Osteoblast (primary cell): ENCODE data around the gene RIT2. TPM values are rescaled to one million over a fixed set of nuclear protein-coding genes. Genes with fewer than 3 reads are reported as not detected.

Experiments used
- DNase-seq: peaks from one replicate; pipeline ENCODE4 v3.0.0; 2011; ENCODE audit warnings: low spot score, mixed read lengths; ENCODE audit not compliant: insufficient read length; ENCODE audit errors: missing footprints
- H2AFZ ChIP-seq: 2 replicates; pipeline ENCODE4 v1.6.0; 2011; ENCODE audit warnings: mild to moderate bottlenecking, low read length
- H3K27ac ChIP-seq: 2 replicates; pipeline ENCODE4 v1.5.1; 2011; ENCODE audit warnings: mild to moderate bottlenecking, low read depth, low read length, moderate library complexity
- H3K27me3 ChIP-seq: 2 replicates; pipeline ENCODE4 v1.6.0; 2012; ENCODE audit warnings: mild to moderate bottlenecking, control low read depth, inconsistent platforms, low read length, moderate library complexity; ENCODE audit not compliant: insufficient read depth
- H3K36me3 ChIP-seq: 2 replicates; pipeline ENCODE4 v1.5.1; 2011; ENCODE audit warnings: mild to moderate bottlenecking, low read length, control low read depth, moderate library complexity; ENCODE audit not compliant: insufficient read depth
- H3K4me1 ChIP-seq: 2 replicates; pipeline ENCODE4 v1.5.1; 2011; ENCODE audit warnings: mild to moderate bottlenecking, low read length, control low read depth, moderate library complexity; ENCODE audit not compliant: insufficient read depth
- H3K4me2 ChIP-seq: 2 replicates; pipeline ENCODE4 v1.6.0; 2011; ENCODE audit warnings: mild to moderate bottlenecking, low read length; ENCODE audit not compliant: insufficient read depth
- H3K4me3 ChIP-seq: fragments of 200-600 bp; sonication (generic); 3 replicates; pipeline ENCODE4 v1.5.1; 2012; ENCODE audit warnings: mild to moderate bottlenecking, low read length, inconsistent platforms; ENCODE audit not compliant: insufficient read depth
- H3K79me2 ChIP-seq: 2 replicates; pipeline ENCODE4 v1.6.0; 2012; ENCODE audit warnings: mild to moderate bottlenecking, low read length, control low read depth, inconsistent platforms; ENCODE audit not compliant: insufficient read depth
- H3K9me3 ChIP-seq: 2 replicates; pipeline ENCODE4 v1.5.1; 2011; ENCODE audit warnings: low read depth, low read length, control low read depth
- H4K20me1 ChIP-seq: 2 replicates; pipeline ENCODE4 v1.6.0; 2012; ENCODE audit warnings: mild to moderate bottlenecking, low read length, control low read depth; ENCODE audit not compliant: insufficient read depth
- total RNA-seq: library from RNA; depleted of rRNA; stranded (reverse); fragments of >200 nt; gene quantifications from 2 replicates; pipeline ENCODE4 v1.2.3, GENCODE V29; 2012
- TF ChIP-seq, protein P1 (sequence below): IDR thresholded peaks from 2 replicates; pipeline ENCODE4 v1.5.1; 2011; ENCODE audit warnings: mild to moderate bottlenecking, low read depth, low read length, moderate library complexity; ENCODE audit errors: extremely low read depth

The RIT2 gene
- total RNA-seq = not detected in 2 replicates

DNA sequence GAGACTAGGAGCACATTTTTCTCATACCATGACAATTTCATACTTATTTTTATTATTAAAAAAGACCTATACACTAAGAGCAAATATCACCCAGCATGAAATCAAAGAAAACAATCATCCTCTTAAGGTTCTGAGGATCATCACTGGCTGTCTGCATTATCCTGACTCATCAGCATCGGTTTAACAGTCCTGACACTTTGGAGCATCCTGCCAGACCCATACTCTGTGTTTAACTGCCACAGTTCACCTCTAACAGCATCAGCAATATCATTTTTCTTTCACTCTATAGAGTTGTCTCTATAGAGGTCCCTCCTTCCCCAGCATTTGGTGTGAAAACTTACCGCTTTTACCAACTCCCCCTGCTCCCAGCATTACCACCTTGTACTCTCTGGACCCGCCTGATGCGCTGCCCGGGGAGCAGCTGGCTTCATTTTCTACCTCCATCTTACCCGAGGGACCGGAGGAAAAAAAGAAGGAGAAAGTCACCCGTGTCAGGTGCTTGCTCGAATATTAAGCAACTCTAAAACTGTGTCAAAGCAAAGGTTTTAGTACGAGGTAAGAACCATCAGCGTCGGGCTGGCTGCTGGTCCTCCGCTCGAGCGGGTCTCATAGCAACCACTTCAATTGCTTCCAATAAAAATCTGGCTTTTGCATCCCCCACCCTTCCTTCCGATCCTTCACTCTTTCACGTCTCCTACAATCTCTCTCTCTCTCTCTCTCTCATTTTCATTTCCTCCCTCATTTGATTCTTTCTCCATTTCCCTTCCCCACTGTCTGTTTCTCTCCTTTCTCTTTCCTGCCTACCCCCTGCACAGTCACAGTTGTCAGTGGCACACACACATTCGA is at the start of gene RIT2:
Gene RIT2, minus strand, starts transcription at position 610 of the 846 bp plus-strand sequence.
- TF ChIP-seq, protein P1, sequence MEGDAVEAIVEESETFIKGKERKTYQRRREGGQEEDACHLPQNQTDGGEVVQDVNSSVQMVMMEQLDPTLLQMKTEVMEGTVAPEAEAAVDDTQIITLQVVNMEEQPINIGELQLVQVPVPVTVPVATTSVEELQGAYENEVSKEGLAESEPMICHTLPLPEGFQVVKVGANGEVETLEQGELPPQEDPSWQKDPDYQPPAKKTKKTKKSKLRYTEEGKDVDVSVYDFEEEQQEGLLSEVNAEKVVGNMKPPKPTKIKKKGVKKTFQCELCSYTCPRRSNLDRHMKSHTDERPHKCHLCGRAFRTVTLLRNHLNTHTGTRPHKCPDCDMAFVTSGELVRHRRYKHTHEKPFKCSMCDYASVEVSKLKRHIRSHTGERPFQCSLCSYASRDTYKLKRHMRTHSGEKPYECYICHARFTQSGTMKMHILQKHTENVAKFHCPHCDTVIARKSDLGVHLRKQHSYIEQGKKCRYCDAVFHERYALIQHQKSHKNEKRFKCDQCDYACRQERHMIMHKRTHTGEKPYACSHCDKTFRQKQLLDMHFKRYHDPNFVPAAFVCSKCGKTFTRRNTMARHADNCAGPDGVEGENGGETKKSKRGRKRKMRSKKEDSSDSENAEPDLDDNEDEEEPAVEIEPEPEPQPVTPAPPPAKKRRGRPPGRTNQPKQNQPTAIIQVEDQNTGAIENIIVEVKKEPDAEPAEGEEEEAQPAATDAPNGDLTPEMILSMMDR = no peak
- Histone ChIP-seq H3K27me3 (no peaks in the 10 kb centered on the region), H4K20me1 (no peaks in the 10 kb centered on the region), H3K36me3 (no peaks in the 10 kb centered on the region), H3K27ac (no peak within 1 kb of the TSS), H3K4me1 (no peaks in the 10 kb centered on the region), H2AFZ (peak within 1 kb of the TSS; percentile 58), H3K4me2 (peak within 1 kb of the TSS; percentile 59), H3K4me3 (peak within 1 kb of the TSS; percentile 10), H3K9me3 (no peaks in the 10 kb centered on the region), H3K79me2 (no peaks in the 10 kb centered on the region)
- no peak for DNase-seq

DNA sequence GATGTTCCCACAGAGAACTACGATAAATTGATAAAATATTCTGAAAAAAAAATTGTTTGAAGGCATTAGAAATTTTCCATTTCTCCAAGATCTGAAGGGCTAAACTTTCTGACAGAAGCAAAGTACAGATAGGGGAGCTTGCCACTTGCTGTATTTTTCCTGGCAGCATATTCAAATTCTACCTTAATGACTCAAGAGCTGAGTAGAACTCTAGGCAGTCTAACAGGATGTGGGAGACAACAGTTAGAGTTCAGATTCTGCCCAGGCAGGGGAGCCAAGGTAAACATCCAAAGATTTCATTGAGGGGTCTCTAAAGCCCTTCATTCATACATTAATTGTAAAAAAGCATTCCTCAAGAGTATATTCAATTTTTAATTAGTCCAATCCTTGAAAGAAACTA is 46.0 kb upstream of the RIT2 start:
- H3K9me3 ChIP-seq = no peaks in the 10 kb centered on the region
- H3K27me3 ChIP-seq = no peaks in the 10 kb centered on the region
- peak; percentile 43 for DNase-seq
- H3K4me3 ChIP-seq = no peak overlapping the region
- H3K36me3 ChIP-seq = no peaks in the 10 kb centered on the region
- peak overlapping the region; percentile 2 for H3K27ac ChIP-seq
- peak overlapping the region; percentile 55 for H3K4me2 ChIP-seq
- H3K4me1 ChIP-seq = peaks cover 38% of the 10 kb centered on the region
- no peak overlapping the region for H2AFZ ChIP-seq
- TF ChIP-seq, protein P1 = no peak
- no peaks in the 10 kb centered on the region for H4K20me1 ChIP-seq
- no peaks in the 10 kb centered on the region for H3K79me2 ChIP-seq

DNA sequence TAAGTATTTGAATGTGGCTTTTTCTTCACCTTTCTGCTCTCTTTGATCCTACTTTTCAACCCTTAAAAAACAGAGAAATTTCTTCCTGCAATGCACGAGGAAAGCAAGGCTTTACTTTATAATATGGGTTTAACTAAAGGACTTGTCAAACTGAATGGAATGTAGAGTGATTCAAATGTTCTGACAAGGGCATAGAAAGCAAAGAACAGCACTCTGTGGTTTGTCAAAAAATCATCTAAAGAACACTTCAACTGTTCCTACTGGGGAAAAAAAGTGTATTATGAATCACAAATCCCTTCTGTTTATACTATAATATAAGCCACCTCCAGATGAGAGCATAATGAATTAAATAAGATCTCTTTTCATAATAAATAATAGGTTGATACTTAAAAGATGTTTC is 45.0 kb upstream of the RIT2 start:
- no peaks in the 10 kb centered on the region for H4K20me1 ChIP-seq
- H3K9me3 ChIP-seq = no peaks in the 10 kb centered on the region
- H3K4me1 ChIP-seq = peaks cover 38% of the 10 kb centered on the region
- no peak overlapping the region for H3K4me3 ChIP-seq
- H3K79me2 ChIP-seq = no peaks in the 10 kb centered on the region
- peak overlapping the region; percentile 55 for H3K4me2 ChIP-seq
- peak overlapping the region; percentile 48 for H2AFZ ChIP-seq
- H3K27me3 ChIP-seq = no peaks in the 10 kb centered on the region
- TF ChIP-seq, protein P1 = no peak
- DNase-seq = no peak
- no peaks in the 10 kb centered on the region for H3K36me3 ChIP-seq
- H3K27ac ChIP-seq = no peak overlapping the region

DNA sequence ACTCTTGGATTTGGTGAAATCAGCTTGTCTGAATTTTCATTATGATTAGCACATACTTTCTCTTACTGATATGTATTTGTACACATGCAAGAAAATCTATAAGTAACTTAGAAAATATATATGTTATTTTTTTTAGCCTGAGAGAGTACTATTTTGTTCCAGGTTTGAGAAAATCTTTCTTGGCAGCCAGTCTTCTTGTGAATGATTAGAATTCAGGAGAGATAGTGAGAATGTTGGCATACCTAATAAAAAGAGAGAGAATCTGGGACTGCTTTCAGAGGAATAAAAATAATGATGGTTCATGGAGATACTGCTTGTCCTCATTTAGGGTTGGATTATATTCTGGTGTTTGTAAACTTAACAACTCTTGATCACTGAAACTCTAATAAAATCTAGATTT is 44.4 kb upstream of the RIT2 start:
- Histone ChIP-seq H3K4me2 (peak overlapping the region; percentile 55), H3K36me3 (no peaks in the 10 kb centered on the region), H3K27ac (no peak overlapping the region), H3K9me3 (no peaks in the 10 kb centered on the region), H3K27me3 (no peaks in the 10 kb centered on the region), H3K4me3 (no peak overlapping the region), H4K20me1 (no peaks in the 10 kb centered on the region), H2AFZ (no peak overlapping the region), H3K79me2 (no peaks in the 10 kb centered on the region), H3K4me1 (peaks cover 38% of the 10 kb centered on the region)
- no peak for DNase-seq
- TF ChIP-seq, protein P1 = no peak
